Measurements from ENCODE around the gene SPEG.

DNA sequence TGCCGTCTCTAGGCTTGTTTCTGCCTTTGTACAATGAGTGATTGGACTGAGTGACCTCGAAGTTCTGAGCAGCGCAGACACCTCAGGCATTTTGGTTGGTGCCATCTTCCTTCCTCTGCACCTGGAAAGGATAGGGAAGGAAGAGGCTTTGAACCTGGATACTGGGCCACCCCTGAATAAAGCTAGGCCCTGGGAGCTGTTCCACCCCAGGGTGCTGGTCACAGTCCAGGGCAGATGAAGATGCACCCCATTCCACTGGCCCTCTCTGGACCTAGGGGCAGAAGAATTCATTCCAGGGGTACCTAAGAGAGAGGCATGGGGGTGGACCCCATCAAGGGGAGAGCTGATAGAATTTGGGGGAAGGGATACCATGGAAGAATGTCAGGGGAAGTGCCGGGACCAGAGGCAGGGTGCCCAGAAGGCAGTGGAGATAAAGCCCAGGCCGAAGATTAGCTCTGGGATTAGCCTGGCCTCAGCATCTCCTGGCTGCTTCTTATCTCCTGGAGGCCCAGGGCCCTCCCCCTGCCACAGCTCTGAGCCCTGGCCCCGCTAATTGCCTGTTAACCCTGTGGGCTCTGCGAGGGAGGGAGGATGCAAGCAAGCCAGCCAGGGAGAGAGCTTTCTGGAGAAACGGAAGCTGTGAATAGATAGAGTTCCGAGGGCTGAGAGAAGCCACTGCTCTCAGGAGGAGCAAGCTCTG is 91.0 kb downstream of the SPEG start:
- TF ChIP-seq CTCF (IDR thresholded peaks at IDR 0.05) (no peak), POLR2A (IDR thresholded peaks at IDR 0.05) (no peak)

All from sigmoid colon (tissue), 3 donors.